Activated CD4-positive, CD25-positive, alpha-beta regulatory T cell treated with anti-CD3 and anti-CD28 coated beads, Interleukin-2, amount 50 U/mL, for 72 hours (primary cell): ENCODE measurements around the gene DDX31.
A peak's percentile ranks its signal among the peaks of the same experiment; 100 is the strongest.
"Not testable (repeated sequence)": the region's sequence is repeated elsewhere in the genome, so short reads cannot be mapped to it uniquely, and the experiment has no call there.

Experiments used
- DNase-seq: peaks from one replicate; pipeline ENCODE4 v3.0.0; 2021

DDX31 gene

DNA sequence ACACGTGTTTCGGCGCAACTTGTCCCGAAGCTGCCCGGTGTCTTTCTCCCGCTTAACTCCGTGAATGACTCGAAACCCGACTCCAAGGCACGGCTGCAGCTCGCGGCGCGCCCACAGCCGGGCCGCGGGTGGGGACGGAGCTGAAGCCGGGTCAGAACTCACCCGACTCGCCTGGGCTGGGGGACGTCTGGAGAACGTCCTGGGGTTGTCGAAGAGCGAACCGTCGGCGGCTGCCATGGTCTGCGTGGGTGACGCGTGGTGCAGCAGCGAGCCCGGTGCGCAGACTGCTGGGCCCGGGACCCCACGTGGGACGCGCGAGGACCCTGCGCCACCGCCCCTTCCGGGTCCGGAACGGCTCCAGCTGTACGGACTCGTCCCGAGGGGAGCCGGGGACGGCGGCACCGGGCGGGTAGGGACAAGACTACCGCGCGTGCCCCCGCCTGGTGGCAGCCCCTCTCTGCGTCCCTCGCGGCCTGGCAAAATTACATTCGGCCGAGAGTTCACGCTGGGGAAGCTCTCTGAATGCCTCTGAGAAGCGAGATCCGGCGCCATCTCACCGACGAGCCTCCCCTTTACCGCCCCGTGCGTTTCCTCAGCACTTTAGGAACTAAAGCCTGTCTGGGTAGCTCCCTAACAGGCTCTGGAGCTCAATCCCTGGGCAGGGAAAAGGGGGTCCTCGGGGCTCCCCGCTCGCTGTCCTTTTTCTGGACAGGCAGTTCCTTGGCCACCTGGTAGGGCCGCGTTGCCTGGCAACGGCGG, at the start of gene DDX31:
Gene DDX31 (minus strand): TSS at position 286 of the 759 bp plus-strand sequence. CDS start 49 bp downstream, at position 237.
- peak; percentile 88 for DNase-seq

- DNase-seq, result not testable (repeated sequence)
Observed at GRCh38 chr9:132718381-132718928, 48.7 kb upstream of the DDX31 start.

DNA sequence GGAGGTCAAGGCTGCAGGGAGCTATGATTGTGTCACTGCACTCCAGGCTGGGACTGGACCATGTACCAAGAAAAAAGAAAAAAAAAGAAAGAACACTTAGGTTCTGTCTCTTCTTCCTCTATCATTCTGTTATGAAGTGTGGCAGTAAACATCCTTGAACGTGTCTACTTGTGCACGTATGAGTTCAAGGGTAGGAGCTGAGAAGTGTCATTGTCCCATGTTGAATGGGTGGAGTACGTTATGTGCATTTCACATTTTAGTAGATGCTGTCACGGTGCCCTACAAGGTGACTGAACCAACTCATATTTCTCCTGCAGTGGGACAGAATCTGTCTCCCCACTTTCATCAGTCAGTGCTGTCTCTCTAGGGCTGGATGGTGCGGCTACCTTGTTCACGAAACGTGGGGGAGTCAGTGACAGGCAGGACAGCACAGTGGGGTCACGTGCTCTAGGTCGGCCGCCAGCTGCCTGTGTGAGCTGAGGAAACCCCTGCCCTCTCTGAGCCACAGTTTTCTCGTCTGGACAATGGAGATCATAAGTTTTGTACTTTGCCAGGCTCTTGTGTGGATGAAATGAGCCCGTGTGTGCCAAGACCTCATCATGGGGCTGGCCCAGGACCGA, 47.7 kb upstream of the DDX31 start:
- no peak for DNase-seq

DNA sequence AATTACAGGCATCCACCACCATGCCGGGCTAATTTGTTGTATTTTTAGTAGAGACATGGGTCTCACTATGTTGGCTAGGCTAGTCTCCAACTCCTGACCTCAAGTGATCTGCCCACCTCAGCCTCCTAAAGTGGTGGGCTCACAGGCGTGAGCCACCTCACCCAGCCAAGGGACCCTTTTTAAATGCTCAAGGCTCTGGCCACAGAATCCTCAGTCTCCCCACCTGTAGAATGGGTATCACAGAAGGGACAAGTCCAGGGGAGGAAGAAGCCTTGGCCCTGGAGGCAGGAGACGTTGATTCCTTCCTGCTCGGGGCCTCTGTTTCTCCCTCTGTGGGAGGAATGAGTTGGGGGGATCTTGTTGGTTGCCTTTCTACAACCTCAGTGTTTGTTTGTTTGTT, 46.2 kb upstream of the DDX31 start:
- no peak for DNase-seq

DNA sequence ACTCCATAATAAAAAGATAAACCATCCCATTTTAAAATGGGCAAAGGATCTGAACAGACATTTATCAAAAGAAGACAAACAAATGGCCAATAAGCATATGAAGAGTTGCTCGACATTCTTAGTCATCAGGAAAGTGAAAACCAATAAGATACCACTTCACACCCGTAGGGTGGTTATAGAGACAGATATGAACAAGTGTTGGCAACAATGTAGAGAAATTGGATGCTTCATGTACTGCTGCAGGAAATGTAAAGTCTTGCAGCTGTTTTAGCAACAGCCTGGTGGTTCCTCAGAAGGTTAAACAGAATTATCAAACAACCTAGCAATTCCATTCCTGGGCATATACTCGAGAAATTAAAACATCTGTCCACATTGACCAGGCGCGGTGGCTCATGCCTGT, 43.0 kb upstream of the DDX31 start:
- DNase-seq, result no peak

DNA sequence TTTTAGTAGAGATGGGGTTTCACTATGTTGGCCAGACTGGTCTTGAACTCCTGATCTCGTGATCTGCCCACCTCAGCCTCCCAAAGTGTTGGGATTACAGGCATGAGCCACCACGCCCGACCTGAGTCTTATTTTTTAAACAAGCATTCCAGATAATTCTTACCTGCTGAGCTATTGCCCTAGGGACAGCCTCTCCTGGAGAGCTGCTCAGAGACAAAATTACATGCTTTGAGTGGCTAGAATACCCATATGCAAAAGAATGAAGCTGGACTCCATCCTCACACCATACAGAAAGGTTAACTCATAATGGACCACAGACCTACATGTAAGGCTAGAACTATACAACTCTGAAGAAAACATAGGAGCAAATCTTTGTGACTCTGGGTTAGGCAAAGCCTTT, 42.1 kb upstream of the DDX31 start:
- DNase-seq, result no peak

DNA sequence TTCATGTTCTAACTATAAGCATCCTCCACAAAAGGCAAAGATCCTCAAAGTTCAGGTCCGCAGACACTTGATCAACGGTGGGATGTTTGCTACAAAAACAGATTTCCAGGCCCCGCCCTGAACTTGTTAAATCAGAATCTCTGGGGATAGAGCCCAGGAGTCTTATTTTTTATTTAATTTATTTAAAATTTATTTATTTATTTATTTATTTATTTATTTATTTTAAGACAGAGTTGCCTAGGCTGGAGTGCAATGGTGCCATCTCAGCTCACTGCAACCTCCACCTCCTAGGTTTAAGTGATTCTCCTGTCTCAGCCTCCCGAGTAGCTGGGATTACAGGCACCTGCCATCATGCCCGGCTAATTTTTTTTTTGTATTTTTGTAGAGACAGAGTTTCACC, 41.4 kb upstream of the DDX31 start:
- not testable (repeated sequence) for DNase-seq

DNA sequence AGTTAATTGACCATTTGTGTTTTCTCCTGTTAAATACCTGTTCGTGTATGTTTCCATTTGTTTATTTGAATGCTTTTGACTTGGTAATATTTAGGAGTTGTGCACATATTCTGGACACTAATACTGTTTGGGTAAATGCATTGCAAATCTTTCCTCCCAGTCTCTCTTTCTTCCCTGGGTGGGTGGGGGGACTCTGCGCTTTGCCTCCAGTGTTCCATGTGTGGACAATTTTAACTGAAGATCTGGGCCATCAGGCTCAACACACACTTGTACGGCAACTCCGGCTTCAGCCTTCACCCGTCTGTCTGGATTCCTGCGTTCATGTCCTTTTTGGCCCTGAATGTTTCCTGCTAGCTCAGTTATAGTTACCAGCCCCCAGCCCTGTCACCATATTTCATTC, 40.5 kb upstream of the DDX31 start:
- no peak for DNase-seq

DNA sequence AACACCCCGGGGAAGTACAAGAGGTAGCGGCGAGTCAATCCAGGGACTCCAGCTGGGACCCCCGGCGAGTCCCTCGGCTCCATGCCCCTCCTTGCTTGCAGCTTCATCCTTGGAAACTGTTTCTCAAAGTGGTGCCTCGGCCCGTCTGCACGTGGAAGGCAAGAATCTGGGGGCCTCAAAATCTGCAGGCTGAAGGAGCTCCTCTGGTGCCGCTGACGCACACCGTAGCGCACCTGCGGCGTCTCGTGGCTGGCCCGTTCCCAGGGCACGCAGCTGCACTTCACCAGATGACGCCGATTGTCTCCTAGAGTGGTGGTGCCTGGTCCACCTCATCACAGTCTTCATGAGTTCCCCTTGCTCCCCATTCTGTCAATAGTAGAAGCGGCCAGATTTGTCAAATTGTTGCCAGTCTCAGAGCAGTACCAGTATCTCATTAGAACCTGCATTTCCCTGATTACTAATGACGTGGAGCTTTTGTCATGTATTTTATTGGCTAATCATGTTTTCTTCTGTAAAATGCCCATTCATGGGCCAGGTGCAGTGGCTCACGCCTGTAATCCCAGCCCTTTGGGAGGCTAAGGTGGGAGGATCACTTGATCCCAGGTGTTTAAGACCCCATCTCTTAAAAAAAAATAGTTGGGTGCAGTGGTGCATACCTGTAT, 39.1 kb upstream of the DDX31 start:
- no peak for DNase-seq

DNA sequence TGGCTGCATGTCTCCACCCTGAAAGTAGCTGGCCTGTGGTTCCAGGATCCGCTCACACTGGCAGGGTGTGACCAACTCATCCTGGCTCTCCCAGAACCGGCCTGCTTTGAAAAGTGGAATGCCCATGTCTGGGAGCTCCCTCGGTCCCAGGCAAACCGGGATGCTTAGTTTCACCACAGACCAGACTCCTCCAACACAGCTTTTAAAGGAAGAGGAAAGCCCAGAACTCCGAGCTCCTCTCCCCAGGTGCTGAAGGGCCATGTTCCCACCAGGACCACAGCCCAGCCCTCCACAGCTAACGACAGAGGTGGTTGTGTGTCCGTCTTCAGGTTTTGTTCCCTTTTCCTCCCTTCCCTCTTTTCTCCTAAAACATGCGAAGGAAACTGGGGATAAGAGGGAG, 38.5 kb upstream of the DDX31 start:
- no peak for DNase-seq

DNA sequence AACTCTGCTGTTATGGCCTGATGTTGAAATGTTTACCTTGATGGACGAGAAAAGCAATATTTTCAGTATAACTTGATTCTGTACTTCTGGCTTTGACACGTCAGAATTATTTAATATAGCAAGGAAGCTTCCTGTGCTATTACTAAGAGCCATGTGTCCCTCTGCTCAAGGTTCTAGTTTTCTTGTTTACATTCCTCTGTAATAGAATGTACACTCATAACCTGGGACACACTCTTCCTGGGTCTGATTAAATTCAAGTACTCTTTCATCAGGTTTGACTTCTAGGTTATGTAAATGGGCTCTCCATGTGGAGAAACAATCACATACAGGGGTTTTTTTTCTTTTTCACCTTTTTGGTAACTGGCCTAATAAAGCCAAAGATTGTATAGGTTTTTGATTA, 33.6 kb upstream of the DDX31 start:
- no peak for DNase-seq

GRCh38 chr9:132702254-132702653, 32.5 kb upstream of the DDX31 start:
- DNase-seq, result no peak

DNA sequence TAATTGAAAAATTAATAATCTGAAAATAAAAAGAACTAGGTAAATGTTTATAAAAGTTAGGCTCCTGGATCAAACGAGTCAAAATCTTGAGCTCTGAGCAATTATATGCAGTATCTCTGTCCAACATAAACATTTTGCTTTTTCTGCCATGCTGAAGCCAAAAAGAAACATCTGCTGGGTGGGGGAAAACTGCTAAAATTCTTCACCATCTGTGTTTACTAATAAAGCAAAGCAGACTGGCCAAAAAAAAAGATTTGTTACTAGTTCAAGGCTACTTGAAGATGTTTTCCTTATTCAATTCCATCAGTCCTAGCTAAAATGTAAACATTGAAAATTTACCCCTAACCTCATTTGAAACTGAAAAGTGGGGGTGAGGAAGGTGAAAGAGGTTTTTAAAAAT, 30.2 kb upstream of the DDX31 start:
- DNase-seq, result no peak

DNA sequence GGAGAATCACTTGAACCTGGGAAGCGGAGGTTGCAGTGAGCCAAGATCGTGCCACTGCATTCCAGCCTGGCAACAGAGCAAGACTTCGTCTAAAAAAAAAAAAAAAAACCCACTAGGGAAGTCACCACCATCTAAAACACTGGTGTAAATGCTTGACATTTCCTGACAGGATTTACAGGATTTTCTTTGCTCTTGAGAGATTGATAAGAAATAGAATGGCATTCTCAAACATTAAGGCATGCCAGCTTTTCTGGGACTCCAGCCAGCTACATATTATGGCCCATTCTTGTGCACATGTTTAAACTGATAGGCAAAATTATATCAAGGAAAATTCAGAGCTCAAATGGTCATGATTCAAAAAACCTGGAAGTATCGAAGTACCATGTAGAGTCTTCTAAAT, 29.2 kb upstream of the DDX31 start:
- no peak for DNase-seq

- DNase-seq, result no peak
Observed at GRCh38 chr9:132697230-132697629, 27.4 kb upstream of the DDX31 start.

- no peak for DNase-seq
Observed at GRCh38 chr9:132694144-132694543, 24.4 kb upstream of the DDX31 start.

GRCh38 chr9:132690696-132691095, 20.9 kb upstream of the DDX31 start:
- no peak for DNase-seq

- DNase-seq, result no peak
Observed at GRCh38 chr9:132683873-132684272, 14.1 kb upstream of the DDX31 start.

- no peak for DNase-seq
Observed at GRCh38 chr9:132681561-132681960, 11.8 kb upstream of the DDX31 start.

- DNase-seq, result no peak
Observed at GRCh38 chr9:132679946-132680625, 10.3 kb upstream of the DDX31 start.

DNA sequence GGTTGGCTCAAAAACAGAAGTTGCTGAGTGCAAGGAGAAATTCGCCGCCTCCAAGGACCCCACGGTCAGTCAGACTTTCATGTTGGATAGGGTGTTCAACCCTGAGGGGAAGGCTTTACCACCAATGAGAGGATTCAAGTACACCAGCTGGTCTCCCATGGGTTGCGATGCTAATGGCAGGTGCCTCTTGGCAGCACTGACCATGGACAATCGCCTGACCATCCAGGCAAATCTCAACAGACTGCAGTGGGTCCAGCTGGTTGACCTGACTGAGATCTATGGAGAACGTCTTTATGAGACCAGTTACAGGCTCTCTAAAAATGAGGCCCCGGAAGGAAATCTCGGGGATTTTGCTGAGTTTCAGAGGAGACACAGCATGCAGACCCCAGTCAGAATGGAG, 8.2 kb upstream of the DDX31 start:
- DNase-seq, result no peak

GRCh38 chr9:132674485-132674884, 4.7 kb upstream of the DDX31 start:
- DNase-seq, result no peak

DNA sequence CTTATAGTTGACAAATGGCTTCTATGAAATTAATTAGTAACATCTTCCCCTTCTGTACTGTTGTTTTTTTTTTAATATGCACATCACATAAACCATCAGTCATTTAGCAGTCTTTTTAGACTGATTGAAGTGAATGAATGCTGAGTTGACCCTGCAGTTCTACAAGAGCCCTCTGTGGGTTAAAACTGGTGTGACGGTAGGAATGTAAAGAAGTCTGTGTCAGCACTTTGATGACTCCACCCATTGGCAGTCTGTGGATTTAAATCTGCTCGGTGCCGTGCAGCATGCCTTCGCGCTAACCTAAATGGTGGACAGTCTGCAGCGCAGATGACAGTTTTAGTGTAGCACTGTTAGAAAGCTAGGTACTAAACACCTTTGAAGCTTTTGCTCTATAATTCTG, 3.6 kb upstream of the DDX31 start:
- no peak for DNase-seq

- DNase-seq, result no peak
Observed at GRCh38 chr9:132672413-132672690, 2.6 kb upstream of the DDX31 start.
